Stimulated activated naive CD8-positive, alpha-beta T cell treated with anti-CD3 and anti-CD28 coated beads, Interleukin-15, amount 100 ng/mL, for 72 hours (primary cell): ENCODE results near the gene YLPM1.
"Not testable (repeated sequence)": the region's sequence is repeated elsewhere in the genome, so short reads cannot be mapped to it uniquely, and the experiment has no call there.

Source experiments
- ATAC-seq: fragments of 150-1000 bp; cut with Tn5 transposase; 2 replicates; pipeline ENCODE4 v1.10.0; 2021; ENCODE audit warnings: mild to moderate bottlenecking, moderate library complexity
- DNase-seq, 2 donors: peaks; one replicate each; pipeline ENCODE4 v3.0.0; 2021 to 2022
- H3K27ac Mint-ChIP-seq, 2 donors: one replicate each; pipeline ENCODE4 v1.8.0; 2022; ENCODE audit warnings: mild to moderate bottlenecking in 2 of 2, mixed read lengths in 2 of 2, moderate library complexity in 2 of 2
- H3K27me3 Mint-ChIP-seq: one replicate; pipeline ENCODE4 v1.8.0; 2022; ENCODE audit warnings: mixed read lengths
- H3K4me1 Mint-ChIP-seq: one replicate; pipeline ENCODE4 v1.8.0; 2022; ENCODE audit warnings: mild to moderate bottlenecking, mixed read lengths
- H3K4me3 Mint-ChIP-seq, 2 donors: one replicate each; pipeline ENCODE4 v1.8.0; 2022; ENCODE audit warnings: mild to moderate bottlenecking in 2 of 2, mixed read lengths in 2 of 2, moderate library complexity in 1 of 2
- H3K9me3 Mint-ChIP-seq, 2 donors: one replicate each; pipeline ENCODE4 v1.8.0; 2022; ENCODE audit warnings: mixed read lengths in 2 of 2

Gene YLPM1

GRCh38 chr14:74762917-74763802 is at the start of gene YLPM1:
Gene YLPM1, plus strand, starts transcription at chr14:74763316. Its CDS starts 174 bp downstream, at chr14:74763490.
- Mint-ChIP-seq H3K27ac (peak within 1 kb of the TSS; percentile 98), H3K27me3 (no peaks in the 10 kb centered on the region), H3K4me1 (peaks cover 53% of the 10 kb centered on the region), H3K4me3 (peak within 1 kb of the TSS; percentile 95 to 99), H3K9me3 (no peaks in the 10 kb centered on the region)
- ATAC-seq (peak; percentile 98), DNase-seq (peak; percentile 93 to 94)

GRCh38 chr14:74713395-74713735 is 49.8 kb upstream of the YLPM1 start:
- Mint-ChIP-seq H3K4me3 (peak overlapping the region; percentile 95 to 100), H3K4me1 (peaks cover 59% of the 10 kb centered on the region), H3K27me3 (no peaks in the 10 kb centered on the region), H3K27ac (peak overlapping the region; percentile 97 to 99), H3K9me3 (no peaks in the 10 kb centered on the region)
- DNase-seq, result no peak
- no peak for ATAC-seq

GRCh38 chr14:74720526-74720925 is 42.6 kb upstream of the YLPM1 start:
- no peak for DNase-seq

GRCh38 chr14:74723134-74723533 is 40.0 kb upstream of the YLPM1 start:
- Mint-ChIP-seq H3K27me3 (no peaks in the 10 kb centered on the region), H3K27ac (no peak overlapping the region), H3K9me3 (no peaks in the 10 kb centered on the region), H3K4me1 (no peaks in the 10 kb centered on the region), H3K4me3 (no peak overlapping the region)
- no peak for DNase-seq
- ATAC-seq, result no peak

More at GRCh38 chr14:74720526-74720925, 42.6 kb upstream of the YLPM1 start:
- H3K27me3 Mint-ChIP-seq, result no peaks in the 10 kb centered on the region
- ATAC-seq, result no peak
- H3K9me3 Mint-ChIP-seq, result no peaks in the 10 kb centered on the region
- H3K27ac Mint-ChIP-seq, result no peak overlapping the region
- H3K4me3 Mint-ChIP-seq, result no peak overlapping the region
- H3K4me1 Mint-ChIP-seq, result peaks cover 14% of the 10 kb centered on the region

GRCh38 chr14:74732387-74732786 is 30.7 kb upstream of the YLPM1 start:
- Mint-ChIP-seq H3K27me3 (no peaks in the 10 kb centered on the region), H3K27ac (no peak overlapping the region), H3K9me3 (no peaks in the 10 kb centered on the region), H3K4me3 (no peak overlapping the region), H3K4me1 (no peaks in the 10 kb centered on the region)
- no peak for DNase-seq
- no peak for ATAC-seq

- no peak overlapping the region for H3K27ac Mint-ChIP-seq
- no peaks in the 10 kb centered on the region for H3K4me1 Mint-ChIP-seq
- H3K4me3 Mint-ChIP-seq, result no peak overlapping the region
- H3K9me3 Mint-ChIP-seq, result no peaks in the 10 kb centered on the region
- ATAC-seq, result no peak
- H3K27me3 Mint-ChIP-seq, result no peaks in the 10 kb centered on the region
- no peak for DNase-seq
Measured at GRCh38 chr14:74733221-74733620, 29.9 kb upstream of the YLPM1 start.

GRCh38 chr14:74735125-74735524 is 28.0 kb upstream of the YLPM1 start:
- Mint-ChIP-seq H3K27ac (no peak overlapping the region), H3K4me1 (no peaks in the 10 kb centered on the region), H3K4me3 (no peak overlapping the region), H3K9me3 (no peaks in the 10 kb centered on the region), H3K27me3 (no peaks in the 10 kb centered on the region)
- DNase-seq, result no peak
- ATAC-seq, result no peak

- H3K27ac Mint-ChIP-seq, result peak overlapping the region in 1 of 2 donors; percentile 63
- H3K9me3 Mint-ChIP-seq, result no peaks in the 10 kb centered on the region
Measured at GRCh38 chr14:74737753-74738325, 25.3 kb upstream of the YLPM1 start.

GRCh38 chr14:74739293-74740030 is 23.7 kb upstream of the YLPM1 start:
- Mint-ChIP-seq H3K27ac (peak overlapping the region in 1 of 2 donors; percentile 52), H3K9me3 (no peaks in the 10 kb centered on the region), H3K27me3 (no peaks in the 10 kb centered on the region), H3K4me3 (no peak overlapping the region), H3K4me1 (peaks cover 6% of the 10 kb centered on the region)
- no peak for DNase-seq
- no peak for ATAC-seq

More at GRCh38 chr14:74737753-74738325, 25.3 kb upstream of the YLPM1 start:
- DNase-seq (no peak), ATAC-seq (no peak)
- no peaks in the 10 kb centered on the region for H3K4me1 Mint-ChIP-seq
- H3K27me3 Mint-ChIP-seq, result no peaks in the 10 kb centered on the region
- no peak overlapping the region for H3K4me3 Mint-ChIP-seq

GRCh38 chr14:74747237-74747636 is 15.9 kb upstream of the YLPM1 start:
- Mint-ChIP-seq H3K27me3 (no peaks in the 10 kb centered on the region), H3K4me3 (no peak overlapping the region), H3K27ac (no peak overlapping the region), H3K9me3 (peaks cover 6 to 9% of the 10 kb centered on the region in 2 donors), H3K4me1 (peaks cover 6% of the 10 kb centered on the region)
- no peak for DNase-seq
- no peak for ATAC-seq

GRCh38 chr14:74754157-74754556 is 9.0 kb upstream of the YLPM1 start:
- DNase-seq, result no peak
- Mint-ChIP-seq H3K4me1 (no peaks in the 10 kb centered on the region), H3K9me3 (peaks cover 6 to 17% of the 10 kb centered on the region in 2 donors), H3K27me3 (no peaks in the 10 kb centered on the region), H3K4me3 (no peak overlapping the region), H3K27ac (no peak overlapping the region)
- no peak for ATAC-seq

GRCh38 chr14:74754899-74755298 is 8.2 kb upstream of the YLPM1 start:
- Mint-ChIP-seq H3K9me3 (peaks cover 6 to 17% of the 10 kb centered on the region in 2 donors), H3K27me3 (no peaks in the 10 kb centered on the region), H3K27ac (no peak overlapping the region), H3K4me1 (no peaks in the 10 kb centered on the region), H3K4me3 (no peak overlapping the region)
- DNase-seq (no peak), ATAC-seq (no peak)

GRCh38 chr14:74756326-74756725 is 6.8 kb upstream of the YLPM1 start:
- H3K27ac Mint-ChIP-seq, result no peak overlapping the region
- H3K9me3 Mint-ChIP-seq, result peaks cover 6 to 17% of the 10 kb centered on the region in 2 donors
- DNase-seq, result no peak
- no peak overlapping the region for H3K4me3 Mint-ChIP-seq
- no peaks in the 10 kb centered on the region for H3K27me3 Mint-ChIP-seq
- H3K4me1 Mint-ChIP-seq, result no peaks in the 10 kb centered on the region
- ATAC-seq, result no peak

- not testable (repeated sequence) for H3K27me3 Mint-ChIP-seq, H3K27ac Mint-ChIP-seq, H3K9me3 Mint-ChIP-seq, ATAC-seq, DNase-seq, H3K4me3 Mint-ChIP-seq
- peaks cover 15% of the 10 kb centered on the region for H3K4me1 Mint-ChIP-seq
Measured at GRCh38 chr14:74758505-74758904, 4.6 kb upstream of the YLPM1 start.

GRCh38 chr14:74763803-74764531 is 851 bp downstream of the YLPM1 start:
- ATAC-seq (no peak), DNase-seq (peak; percentile 6 to 19)

More at GRCh38 chr14:74763803-74764531, 851 bp downstream of the YLPM1 start:
- H3K9me3 Mint-ChIP-seq, result no peaks in the 10 kb centered on the region
- peaks cover 60% of the 10 kb centered on the region for H3K4me1 Mint-ChIP-seq
- H3K27me3 Mint-ChIP-seq, result no peaks in the 10 kb centered on the region
- H3K27ac Mint-ChIP-seq, result peak overlapping the region; percentile 98
- H3K4me3 Mint-ChIP-seq, result peak overlapping the region; percentile 95 to 99
